ENCODE data around the gene KRTAP1-3.
A peak's percentile ranks its signal among the peaks of the same experiment; 100 is the strongest.
"Not testable (repeated sequence)": the region's sequence is repeated elsewhere in the genome, so short reads cannot be mapped to it uniquely, and the experiment has no call there.

KRTAP1-3 gene

DNA sequence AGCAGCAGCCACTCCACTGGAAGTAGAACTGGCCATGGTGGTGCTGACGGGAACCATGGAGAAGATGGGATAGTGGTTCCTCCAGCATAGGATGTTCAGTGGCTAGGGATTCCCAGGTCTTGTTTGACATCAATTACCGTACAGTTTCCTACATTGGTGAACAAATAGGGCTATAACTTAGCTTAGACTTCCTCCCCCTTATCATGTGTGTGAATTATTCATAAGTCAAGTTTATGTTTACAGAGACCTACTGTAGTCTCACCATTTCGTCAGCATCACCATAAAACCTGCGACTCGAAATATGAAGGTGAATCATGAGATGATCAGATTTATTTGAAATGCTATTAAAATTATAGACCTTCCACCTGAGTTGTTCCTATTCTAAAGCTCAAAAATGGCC lies 24.1 kb upstream of the KRTAP1-3 start:
- DNase-seq (ENCODE audit: extremely low spot score) = no peak
- no peak for TF ChIP-seq CTCF (IDR thresholded peaks at IDR 0.05; ENCODE audit: control extremely low read depth, extremely low read depth, low read depth, missing control alignments)
- POLR2A ChIA-PET = no interaction called here
- CTCF ChIA-PET = no interaction called here

DNA sequence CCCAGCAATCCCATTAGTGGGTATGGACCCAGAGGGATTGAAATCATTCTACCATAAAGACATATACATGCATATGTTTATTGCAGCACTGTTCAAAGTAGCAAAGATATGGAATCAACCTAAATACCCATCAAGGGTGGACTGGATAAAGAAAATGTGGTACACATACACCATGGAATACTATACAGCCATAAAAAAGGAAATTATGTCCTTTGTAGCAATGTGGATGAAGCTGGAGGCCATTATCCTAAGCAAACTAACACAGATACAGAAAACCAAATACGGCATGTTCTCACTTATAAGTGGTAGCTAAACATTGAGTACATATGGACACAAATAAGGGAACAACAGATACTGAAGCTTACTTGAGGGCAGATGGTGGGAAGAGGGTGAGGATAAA lies 22.9 kb upstream of the KRTAP1-3 start:
- ChIA-PET POLR2A (no interaction called here), CTCF (interaction anchor here (1.4 kb wide), 1 partner anchor 19 kb away, joined by 3 read pairs; no protein-coding TSS in a partner anchor)
- no peak for DNase-seq (ENCODE audit: extremely low spot score)
- TF ChIP-seq CTCF (IDR thresholded peaks at IDR 0.05; ENCODE audit: control extremely low read depth, extremely low read depth, low read depth, missing control alignments) = no peak

GRCh38 chr17:41055130-41055529 lies 20.5 kb upstream of the KRTAP1-3 start, which contains the start of gene KRTAP2-2:
Gene KRTAP2-2, minus strand, starts transcription at chr17:41055230. Its CDS starts 19 bp downstream, at chr17:41055211.
- CTCF ChIA-PET; DNase-seq (ENCODE audit: extremely low spot score): not testable (repeated sequence)

GRCh38 chr17:41054556-41054955 lies 19.9 kb upstream of the KRTAP1-3 start:
- POLR2A ChIA-PET; CTCF ChIA-PET; DNase-seq (ENCODE audit: extremely low spot score): not testable (repeated sequence)

More at GRCh38 chr17:41055130-41055529, 20.5 kb upstream of the KRTAP1-3 start, which contains the start of gene KRTAP2-2:
- POLR2A ChIA-PET = not testable (repeated sequence)

GRCh38 chr17:41054025-41054424 lies 19.4 kb upstream of the KRTAP1-3 start:
- ChIA-PET POLR2A (no interaction called here), CTCF (no interaction called here)
- DNase-seq (ENCODE audit: extremely low spot score) = no peak
- TF ChIP-seq CTCF (IDR thresholded peaks at IDR 0.05; ENCODE audit: control extremely low read depth, extremely low read depth, low read depth, missing control alignments) = no peak

- CTCF ChIA-PET = no interaction called here
- POLR2A ChIA-PET = no interaction called here
- no peak for DNase-seq (ENCODE audit: extremely low spot score)
- no peak for TF ChIP-seq CTCF (IDR thresholded peaks at IDR 0.05; ENCODE audit: control extremely low read depth, extremely low read depth, low read depth, missing control alignments)
These were observed 17.9 kb upstream of the KRTAP1-3 start for GRCh38 chr17:41052566-41052965.

DNA sequence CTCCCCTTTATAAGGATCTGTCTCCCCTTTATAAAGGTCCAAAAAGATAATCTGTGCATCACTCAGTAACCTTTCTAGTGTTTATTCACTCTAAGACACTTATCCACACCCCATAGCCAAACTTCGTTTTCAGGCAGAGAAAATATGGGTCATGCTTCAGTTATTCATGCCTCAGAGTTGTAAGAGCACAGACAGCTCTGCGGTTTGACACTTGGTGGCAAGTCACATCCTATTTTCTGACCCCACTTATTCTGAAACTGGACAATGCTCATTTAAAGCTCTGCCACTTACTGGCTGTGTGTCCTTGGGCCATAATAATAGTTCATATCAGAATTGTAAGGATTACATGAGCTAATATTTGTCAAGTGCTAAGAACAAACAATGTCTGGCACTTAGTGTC lies 14.4 kb upstream of the KRTAP1-3 start:
- ChIA-PET CTCF (interaction anchor here (1.4 kb wide), 1 partner anchor 22 kb away, joined by 3 read pairs; no protein-coding TSS in a partner anchor), POLR2A (no interaction called here)
- peak; percentile 25 for DNase-seq (ENCODE audit: extremely low spot score)
- no peak for TF ChIP-seq CTCF (IDR thresholded peaks at IDR 0.05; ENCODE audit: control extremely low read depth, extremely low read depth, low read depth, missing control alignments)

DNA sequence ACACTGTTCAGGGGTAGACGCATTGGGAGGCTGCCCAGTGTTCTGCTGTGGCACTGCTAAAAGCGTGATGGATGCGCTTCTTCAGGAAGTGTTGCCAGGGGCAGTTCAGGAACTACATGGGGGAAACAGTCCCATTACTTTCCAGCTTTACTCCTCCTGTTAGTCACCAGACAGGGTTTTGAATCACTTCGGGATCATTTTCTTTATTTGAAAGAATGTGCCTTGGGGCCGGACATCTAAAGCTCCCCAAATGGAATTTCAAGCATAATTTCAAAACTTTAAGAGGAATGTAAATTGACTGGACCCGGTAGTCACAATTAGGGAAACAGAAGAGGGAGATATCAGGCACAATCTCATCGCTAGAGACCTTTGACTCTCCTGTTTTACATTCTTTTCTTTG lies 13.8 kb upstream of the KRTAP1-3 start:
- POLR2A ChIA-PET = no interaction called here
- no peak for TF ChIP-seq CTCF (IDR thresholded peaks at IDR 0.05; ENCODE audit: control extremely low read depth, extremely low read depth, low read depth, missing control alignments)
- CTCF ChIA-PET = interaction anchor here (1.4 kb wide), 2 partner anchors 22 to 23 kb away, joined by 3 read pairs; no protein-coding TSS in a partner anchor
- DNase-seq (ENCODE audit: extremely low spot score) = no peak

- POLR2A ChIA-PET; DNase-seq (ENCODE audit: extremely low spot score): not testable (repeated sequence)
- CTCF ChIA-PET = interaction anchor here (1.4 kb wide), 1 partner anchor 23 kb away, joined by 3 read pairs; no protein-coding TSS in a partner anchor
These were observed 12.2 kb upstream of the KRTAP1-3 start, which contains the start of gene KRTAP2-1 for GRCh38 chr17:41046735-41047465. Gene KRTAP2-1, minus strand, starts transcription at chr17:41047316. Its CDS starts 49 bp downstream, at chr17:41047267.
